HG03354 (cell line): ENCODE results near the gene COL5A1.

Experiments
- ATAC-seq: cut with Tn5 transposase; IDR thresholded peaks from one replicate; pipeline ENCODE4 v1.9.1; 2021; ENCODE audit warnings: mild to moderate bottlenecking; ENCODE audit not compliant: unreplicated experiment, poor library complexity, severe bottlenecking

COL5A1 gene

DNA sequence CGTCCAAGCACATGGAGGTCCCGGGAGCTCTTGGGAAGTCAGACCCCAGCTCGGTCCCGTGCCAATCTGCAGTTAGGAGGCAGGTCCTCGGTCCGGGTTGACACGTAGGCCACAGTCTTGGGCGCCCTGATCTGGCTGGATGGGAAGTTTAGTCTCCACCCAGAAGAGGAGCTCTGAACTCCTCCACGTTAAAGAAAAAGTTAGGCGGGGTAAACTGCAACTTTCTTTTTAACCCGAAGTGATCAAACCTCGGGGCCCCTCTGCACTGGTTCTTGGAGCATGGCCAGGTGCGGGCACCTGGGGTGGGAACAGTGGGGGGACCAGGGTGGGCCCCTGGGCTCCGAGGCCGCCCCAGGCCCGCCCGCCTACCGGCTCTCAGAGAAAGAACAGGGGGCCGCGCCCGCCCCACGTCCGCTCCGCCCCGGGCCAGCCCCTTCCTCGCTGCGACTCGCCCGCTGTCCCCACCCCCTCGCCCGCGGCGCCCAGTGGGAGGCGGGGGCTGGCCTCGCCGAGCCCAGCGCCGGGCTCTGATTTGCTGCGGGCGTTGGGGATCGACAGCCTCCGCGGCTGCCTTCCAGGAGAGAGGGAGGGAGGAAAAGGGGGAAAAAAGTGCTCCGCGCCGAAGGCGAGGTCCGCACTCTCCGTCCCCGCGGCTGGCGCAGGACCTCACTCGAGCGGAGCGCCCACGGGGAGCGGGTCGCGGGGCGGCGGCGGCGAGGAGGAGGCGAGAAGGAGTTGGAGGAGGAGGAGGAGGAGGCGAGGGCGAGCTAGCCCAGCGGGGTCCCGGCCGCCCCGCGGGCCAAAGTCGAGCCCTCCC lies at the start of gene COL5A1:
COL5A1 (plus strand) TSS at position 631 of the 817 bp plus-strand sequence. CDS start 385 bp downstream, outside the sequence.
- no peak for ATAC-seq

DNA sequence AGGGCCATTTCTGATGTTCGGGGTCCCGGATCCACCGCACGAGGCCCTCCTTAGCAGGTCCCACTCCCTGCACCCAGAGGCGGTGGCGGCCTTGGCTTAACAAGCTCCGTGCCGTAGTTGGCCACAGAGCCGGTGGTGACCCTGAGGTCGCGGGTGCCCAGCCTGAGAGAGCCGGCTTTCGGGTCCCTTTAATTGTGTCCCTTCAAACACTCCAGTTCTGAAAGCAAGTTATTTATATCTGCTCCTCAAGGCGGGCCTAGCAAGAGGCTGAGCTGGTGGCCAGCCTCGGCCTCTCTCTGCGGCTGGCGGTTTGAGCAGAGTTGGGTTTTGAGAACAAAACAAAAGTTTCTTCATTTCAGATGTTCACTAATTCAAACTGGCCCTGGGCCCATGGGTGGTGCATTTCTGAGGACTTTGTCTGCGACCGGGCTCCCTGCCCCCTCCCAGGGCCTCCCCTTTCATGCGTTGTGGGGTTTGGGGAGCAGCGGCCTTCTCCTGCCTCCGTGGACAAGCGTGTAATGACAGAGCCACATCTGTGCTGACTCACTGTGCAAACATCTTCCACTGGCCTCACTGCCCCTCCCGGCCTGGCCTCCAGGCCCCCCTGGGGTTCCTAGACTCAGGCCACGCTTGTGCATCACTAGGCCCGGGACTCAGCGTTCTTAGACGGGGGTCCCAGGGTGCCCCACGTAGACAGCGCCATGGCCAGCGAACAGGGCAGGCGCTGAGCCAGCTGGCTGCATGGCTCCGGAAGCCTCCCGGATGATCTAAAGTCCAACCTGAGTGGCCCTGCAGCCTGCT lies 49.4 kb upstream of the COL5A1 start:
- no peak for ATAC-seq

DNA sequence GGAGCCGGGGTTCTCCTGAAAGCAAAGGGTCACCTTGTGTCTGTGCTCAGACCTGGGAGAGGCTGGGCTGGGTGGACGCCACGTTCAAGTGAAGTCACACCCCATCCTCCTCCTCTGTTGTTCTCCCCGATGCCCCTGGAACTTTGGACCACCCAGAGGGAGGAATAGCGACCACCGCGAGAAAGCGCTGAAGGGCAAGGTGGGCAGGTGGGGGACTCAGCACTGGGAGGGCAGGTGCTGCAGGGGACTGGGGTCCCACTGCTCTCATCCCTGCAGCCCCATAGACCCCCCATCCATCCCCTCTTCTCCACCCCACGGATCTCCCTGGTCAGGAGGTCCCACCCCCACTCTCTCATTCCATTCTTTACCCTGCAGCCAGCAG lies 48.8 kb upstream of the COL5A1 start:
- ATAC-seq = no peak

GRCh38 chr9:134593286-134594077 lies 48.1 kb upstream of the COL5A1 start:
- ATAC-seq = no peak

- no peak for ATAC-seq
Observed at GRCh38 chr9:134594078-134594941, 47.3 kb upstream of the COL5A1 start.

- no peak for ATAC-seq
Observed at GRCh38 chr9:134595014-134595413, 46.6 kb upstream of the COL5A1 start.

DNA sequence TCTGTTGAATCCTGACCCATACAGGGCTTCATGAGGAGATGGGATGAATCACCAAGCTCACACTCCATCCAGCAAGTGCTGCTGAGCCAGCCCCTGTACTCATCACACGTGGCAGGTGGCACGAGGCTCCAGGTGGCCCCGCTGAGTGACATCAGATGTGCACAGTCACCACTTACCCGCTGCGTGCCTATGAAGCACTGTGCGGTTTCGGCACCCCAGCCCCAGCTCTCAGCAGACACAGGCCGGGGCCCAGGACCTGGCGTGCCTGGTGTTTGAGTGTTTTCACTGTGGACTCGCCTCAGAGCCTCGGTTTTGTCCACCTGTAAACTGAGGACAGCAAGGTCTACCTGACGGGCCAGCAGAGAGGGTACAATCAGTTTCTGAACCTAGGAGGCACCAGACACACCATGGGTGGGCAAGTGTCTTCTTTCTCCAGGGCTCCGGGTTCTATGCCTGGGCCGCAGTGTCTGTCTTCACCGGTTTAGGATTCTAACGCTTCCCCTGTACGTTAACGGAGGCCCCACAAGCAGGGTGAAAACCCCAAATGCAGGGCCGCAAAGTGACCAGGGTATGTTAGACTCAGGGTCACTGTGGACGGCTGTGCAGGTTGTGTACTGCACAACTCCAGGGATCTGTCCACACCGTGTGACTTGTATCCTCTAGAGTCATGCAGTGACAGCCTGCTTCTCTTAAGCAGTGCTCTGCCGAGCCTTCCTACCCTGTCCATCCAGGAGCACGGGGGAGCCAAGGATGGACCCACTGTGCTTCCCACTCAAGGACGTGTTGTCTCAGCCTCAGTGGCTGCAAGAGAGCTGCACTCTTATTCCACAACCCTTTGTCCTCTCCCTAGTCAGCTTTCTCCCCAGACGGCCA lies 44.3 kb upstream of the COL5A1 start:
- ATAC-seq = no peak

DNA sequence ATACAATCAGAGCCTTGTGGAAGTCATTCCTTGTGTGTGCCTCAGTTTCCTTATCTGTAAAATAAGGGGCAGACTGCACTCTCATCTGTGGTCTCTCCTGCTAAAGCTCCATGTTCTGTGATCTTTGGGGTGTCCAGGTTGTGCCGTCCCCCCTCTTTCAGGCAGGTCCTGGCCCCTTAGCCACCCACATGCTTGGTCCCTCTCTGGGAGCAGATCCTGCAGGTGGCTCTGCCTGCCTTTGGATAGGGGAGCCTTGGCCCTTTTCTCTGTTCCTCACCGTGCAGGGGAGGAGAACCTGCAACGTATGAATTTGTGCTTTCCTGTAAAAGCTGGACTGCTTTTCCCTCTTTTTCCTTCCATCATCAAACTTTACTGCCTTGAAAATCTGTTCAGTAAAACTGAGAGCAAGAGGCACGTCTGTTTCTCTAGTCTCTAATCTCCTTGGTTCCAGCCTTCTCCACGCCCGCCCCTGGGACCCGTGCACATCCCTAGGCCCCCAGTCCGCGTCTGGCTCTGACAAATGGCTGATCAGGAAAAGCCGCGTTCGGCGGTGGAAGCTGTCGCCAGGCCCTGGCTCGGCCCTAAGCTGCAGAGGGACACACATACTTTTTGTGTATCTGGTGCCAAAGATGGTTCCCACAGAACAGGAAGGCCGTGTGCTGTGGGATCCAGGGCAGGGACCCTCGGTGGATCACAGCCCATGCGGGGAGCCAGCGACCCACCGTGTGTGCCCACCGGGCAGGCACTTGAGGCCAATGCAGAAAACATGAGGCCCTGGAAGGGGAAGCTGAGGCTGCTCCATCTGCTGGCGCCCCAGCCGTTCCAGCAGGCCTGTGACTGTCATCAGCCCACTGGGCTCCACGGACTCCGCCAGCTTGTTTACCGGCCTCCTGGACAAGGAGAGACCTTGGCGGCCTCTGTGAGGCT lies 43.4 kb upstream of the COL5A1 start:
- no peak for ATAC-seq

- no peak for ATAC-seq
Observed at GRCh38 chr9:134598884-134599245, 42.7 kb upstream of the COL5A1 start.

GRCh38 chr9:134600371-134600770 lies 41.2 kb upstream of the COL5A1 start:
- no peak for ATAC-seq

DNA sequence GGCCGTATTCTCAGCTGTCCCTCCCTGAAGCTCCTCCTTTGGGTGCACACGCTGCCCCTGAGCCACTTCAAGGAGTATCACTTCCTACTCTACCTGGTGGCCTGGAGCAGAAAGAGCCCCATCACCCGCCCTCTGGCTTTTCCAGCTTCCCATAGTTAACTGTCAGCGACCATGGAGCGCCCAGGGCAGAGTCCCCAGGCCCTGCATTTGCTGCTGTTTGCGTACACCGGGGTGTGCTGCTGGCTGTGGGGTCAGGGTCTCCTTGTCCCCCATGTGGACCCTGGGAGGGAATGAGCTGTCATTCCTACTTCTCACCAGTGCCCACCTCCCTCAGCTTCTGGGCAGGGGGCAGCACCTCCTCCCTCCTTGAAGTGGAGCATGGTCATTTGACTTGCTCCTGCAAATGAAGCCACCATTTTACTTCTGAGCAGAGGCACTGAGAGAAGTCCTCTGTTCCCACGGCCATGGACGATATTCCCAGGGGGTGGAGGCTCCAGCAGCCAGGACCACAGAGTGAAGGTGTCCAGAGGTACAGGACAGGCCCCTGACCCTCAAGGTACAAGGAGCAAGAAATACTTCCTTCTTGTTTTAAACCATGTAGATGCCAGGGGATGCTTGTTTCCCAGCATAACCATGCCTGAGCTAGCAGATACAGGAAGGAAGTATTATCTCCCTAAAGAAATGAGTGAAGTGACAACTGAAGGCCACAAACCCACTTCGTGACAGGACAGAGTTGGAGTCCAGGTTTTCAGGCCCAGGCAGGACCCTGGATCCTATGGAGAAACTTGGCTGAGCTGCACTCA lies 40.6 kb upstream of the COL5A1 start:
- ATAC-seq = no peak

GRCh38 chr9:134601764-134602163 lies 39.8 kb upstream of the COL5A1 start:
- ATAC-seq = no peak

- ATAC-seq = no peak
Observed at GRCh38 chr9:134602547-134603362, 38.8 kb upstream of the COL5A1 start.

GRCh38 chr9:134604834-134605233 lies 36.8 kb upstream of the COL5A1 start:
- no peak for ATAC-seq

DNA sequence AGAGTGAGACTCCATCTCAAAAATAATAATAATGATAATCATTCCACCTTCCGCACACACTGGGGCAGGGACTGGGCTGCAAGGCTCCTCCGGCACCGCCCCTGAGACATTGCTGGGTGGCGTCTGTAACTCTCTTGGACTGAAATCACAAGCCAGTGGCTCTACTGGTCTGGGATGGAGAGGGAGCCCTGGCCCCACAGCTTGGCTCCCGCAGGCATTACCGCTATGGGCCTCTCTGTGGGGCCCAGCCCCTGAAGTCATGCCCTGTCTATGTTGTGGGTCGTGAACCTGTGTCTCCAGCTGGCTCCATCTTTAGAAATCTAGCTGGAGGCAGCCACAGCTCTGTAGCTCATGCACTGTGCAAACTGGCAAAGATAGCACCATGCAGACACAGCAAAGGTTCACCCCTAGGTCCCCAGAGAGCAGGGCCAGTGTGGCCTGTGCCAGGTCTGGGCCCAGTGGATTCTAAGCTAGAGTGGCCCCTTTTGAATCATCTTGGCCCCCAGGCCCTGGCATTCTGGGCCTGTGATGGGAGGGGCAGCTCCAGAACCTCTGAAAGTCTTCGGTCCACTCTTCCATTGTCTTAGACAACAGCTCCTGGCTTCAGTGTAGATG lies 36.1 kb upstream of the COL5A1 start:
- no peak for ATAC-seq

DNA sequence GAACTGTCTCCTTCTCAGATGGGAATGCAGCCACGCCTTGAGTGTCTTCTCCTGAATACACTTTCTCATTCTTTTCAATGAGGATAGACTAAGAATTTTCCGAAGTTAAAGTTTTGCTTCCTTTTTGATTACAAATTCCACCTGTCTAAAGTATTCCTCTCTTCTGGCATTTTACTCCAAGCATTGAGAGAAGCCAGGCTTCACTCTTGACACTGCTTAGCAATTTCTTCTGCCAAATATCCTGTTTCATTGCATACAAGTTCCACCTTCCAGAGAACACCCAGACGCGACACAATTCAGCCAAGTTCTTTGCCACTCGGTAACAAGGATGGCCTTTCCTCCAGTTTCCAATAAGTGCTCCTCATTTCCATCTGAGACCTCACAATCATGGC lies 35.6 kb upstream of the COL5A1 start:
- ATAC-seq = no peak
